SKM-1 (cell line): ENCODE data around the gene ANXA2.

ENCODE experiments used
- DNase-seq: peaks from one replicate; lab custom pipeline; 2025; ENCODE audit not compliant: unreplicated experiment; lab: John Stamatoyannopoulos, UW

ANXA2 gene

GRCh38 chr15:60313906-60314305 lies 83.9 kb downstream of the ANXA2 start:
- DNase-seq = no peak

GRCh38 chr15:60307034-60307433 lies 90.8 kb downstream of the ANXA2 start:
- DNase-seq = no peak

GRCh38 chr15:60301024-60301423 lies 96.8 kb downstream of the ANXA2 start:
- no peak for DNase-seq

- no peak for DNase-seq
Measured at GRCh38 chr15:60299452-60300047, 98.2 kb downstream of the ANXA2 start.
